Endothelial cell of umbilical vein (primary cell): Measurements from ENCODE around the gene PTPN3. TPM values are rescaled to one million over a fixed set of nuclear protein-coding genes. Genes with fewer than 3 reads are reported as not detected.

Experiments
- BruUV-seq: library from RNA; stranded (reverse); fragments of 400-500 nt; replicated peaks from 2 replicates; lab custom pipeline; 2021; lab: Mats Ljungman, UMichigan
- CTCF ChIA-PET: fragments of 300-600, 350-600 bp; sonication (Branson Sonifier 250); formaldehyde crosslinking; loops from one replicate; lab custom pipeline; 2021; ENCODE audit warnings: antibody characterized with exemption, inconsistent platforms; lab: Charles Lee
- POLR2A ChIA-PET: fragments of 300-600, 350-600 bp; sonication (Branson Sonifier 250); formaldehyde crosslinking; loops from one replicate; lab custom pipeline; 2021; ENCODE audit warnings: antibody characterized with exemption, inconsistent platforms; lab: Charles Lee
- DNase-seq: peaks from one replicate; pipeline ENCODE4 v3.0.0-alpha.2; 2011; ENCODE audit warnings: low read depth, low spot score
- FAIRE-seq: peaks from 2 replicates; lab custom pipeline; 2011; peaks lifted over from hg19 to GRCh38; lab: Jason Lieb, UNC
- H2AFZ ChIP-seq: 2 replicates; pipeline ENCODE4 v1.6.0; 2012; ENCODE audit warnings: low read depth, low read length, control low read depth, inconsistent platforms
- H3K27ac ChIP-seq: 2 replicates; pipeline ENCODE4 v1.5.1; 2011; ENCODE audit warnings: low read depth, mild to moderate bottlenecking, control low read depth, low read length, moderate library complexity; ENCODE audit not compliant: insufficient read depth
- H3K27me3 ChIP-seq, 2 experiments: 2 replicates each; pipeline versions ENCODE4 v1.6.0 to v1.6.1; 2011; ENCODE audit warnings: low read length in 2 of 2, mixed read lengths in 1 of 2; ENCODE audit not compliant: control insufficient read depth in 2 of 2, insufficient read depth in 2 of 2
- H3K36me3 ChIP-seq, 2 experiments: 2 replicates in 1 of 2; 3 replicates in 1 of 2; pipeline ENCODE4 v1.5.1; 2011; ENCODE audit warnings: low read length in 2 of 2, mild to moderate bottlenecking in 1 of 2, moderate library complexity in 1 of 2; ENCODE audit not compliant: control insufficient read depth in 2 of 2, insufficient read depth in 2 of 2; ENCODE audit errors: extremely low read depth in 1 of 2
- H3K4me1 ChIP-seq: 3 replicates; pipeline ENCODE4 v1.5.1; 2011; ENCODE audit warnings: mild to moderate bottlenecking, low read length; ENCODE audit not compliant: control insufficient read depth, insufficient read depth; ENCODE audit errors: extremely low read depth
- H3K4me2 ChIP-seq: 2 replicates; pipeline ENCODE4 v1.6.1; 2011; ENCODE audit warnings: low read length, control low read depth, mixed read lengths; ENCODE audit not compliant: insufficient read depth
- H3K4me3 ChIP-seq, 3 experiments: fragments of 200-600 bp in 1 of 3; sonication (generic), shearing (Covaris generic) in 1 of 3; replicated peaks in 1 of 3; 2 replicates each; pipeline ENCODE4 v1.5.1; 2011 to 2016; ENCODE audit warnings: control low read depth in 3 of 3, low read length in 3 of 3, mild to moderate bottlenecking in 2 of 3, inconsistent platforms in 1 of 3, low read depth in 1 of 3, moderate library complexity in 1 of 3; ENCODE audit not compliant: insufficient read depth in 1 of 3
- H3K79me2 ChIP-seq: 2 replicates; pipeline ENCODE4 v1.6.0; 2012; ENCODE audit warnings: low read length, inconsistent platforms; ENCODE audit not compliant: control insufficient read depth, insufficient read depth
- H3K9ac ChIP-seq: replicated peaks from 2 replicates; pipeline ENCODE3; 2011; ENCODE audit warnings: low read length, control low read depth; ENCODE audit not compliant: insufficient read depth; ENCODE audit errors: extremely low read depth
- H3K9me1 ChIP-seq: replicated peaks from 3 replicates; pipeline ENCODE4 v1.6.0; 2011; ENCODE audit warnings: mild to moderate bottlenecking, low read length; ENCODE audit not compliant: control insufficient read depth, insufficient read depth; ENCODE audit errors: extremely low read depth
- H3K9me3 ChIP-seq: replicated peaks from 2 replicates; pipeline ENCODE4 v1.5.1; 2012; ENCODE audit warnings: low read length, inconsistent platforms; ENCODE audit not compliant: control insufficient read depth, insufficient read depth
- H4K20me1 ChIP-seq: replicated peaks from 2 replicates; pipeline ENCODE3; 2011; ENCODE audit warnings: mild to moderate bottlenecking, low read length; ENCODE audit not compliant: control insufficient read depth, insufficient read depth; ENCODE audit errors: extremely low read depth
- FOS ChIP-seq: IDR thresholded peaks from 2 replicates; pipeline ENCODE4 v1.6.1; 2011; ENCODE audit warnings: mild to moderate bottlenecking, low read length, moderate library complexity, borderline replicate concordance; ENCODE audit not compliant: insufficient read depth
- JUN ChIP-seq: IDR thresholded peaks from 2 replicates; pipeline ENCODE4 v1.6.1; 2011; ENCODE audit warnings: borderline replicate concordance, low read depth; ENCODE audit not compliant: insufficient read length, insufficient read depth
- MAX ChIP-seq: IDR thresholded peaks from 2 replicates; pipeline ENCODE4 v1.6.1; 2011; ENCODE audit not compliant: insufficient read depth, insufficient read length
- MYC ChIP-seq: IDR thresholded peaks from one replicate; pipeline ENCODE4 v1.6.1; 2011; ENCODE audit warnings: mild to moderate bottlenecking, low read depth, low read length
- POLR2AphosphoS5 ChIP-seq: IDR thresholded peaks from 2 replicates; pipeline ENCODE4 v1.6.1; 2012; ENCODE audit warnings: low read depth, mild to moderate bottlenecking, control low read depth, low read length, moderate library complexity; ENCODE audit not compliant: insufficient read depth
- dilution Hi-C: fragments of 300-500 bp; cut with MboI; formaldehyde crosslinking; loops from one replicate; pipeline ENCODE4 v1.15.0; 2019; ENCODE audit warnings: low sequenced_read_pairs; ENCODE audit not compliant: extremely low pct_ligation_motif_present
- intact Hi-C: fragments of 100-400 bp; cut with micrococcal nuclease; formaldehyde crosslinking; loops from one replicate; pipeline ENCODE4 v1.10.0; 2022
- polyA plus RNA-seq, 4 experiments: library from polyadenylated mRNA; depleted of rRNA in 3 of 4; stranded (reverse) in 3 of 4; unstranded in 1 of 4; fragments of >200 nt; gene quantifications; 2 replicates each; pipeline versions ENCODE4 v1.2.1 to v1.2.3, GENCODE V29; 2011 to 2012; ENCODE audit warnings: missing spikeins in 1 of 4
- total RNA-seq: library from RNA; stranded (reverse); gene quantifications from 2 replicates; pipeline ENCODE4 v1.2.3, GENCODE V29; 2021
- TF ChIP-seq, protein P1 (sequence below), 2 donors: IDR thresholded peaks; 1 replicate in 1 of 2; 2 replicates in 1 of 2; pipeline ENCODE4 v1.5.1; 2011; ENCODE audit warnings: low read length in 2 of 2, mild to moderate bottlenecking in 2 of 2, moderate library complexity in 2 of 2, control low read depth in 1 of 2, inconsistent platforms in 1 of 2, low read depth in 1 of 2; ENCODE audit not compliant: insufficient read depth in 1 of 2; ENCODE audit errors: extremely low read depth in 1 of 2

Gene PTPN3
- total and polyA plus RNA-seq, 2 donors (not counting 3 experiments of a cell fraction or from before 2014, with no cell fraction given) = 0.01 TPM; not detected in 1

- H3K4me3 ChIP-seq = no peak overlapping the region
- no TSS peak for BruUV-seq
- intact Hi-C loops = no loop called here
- no peak overlapping the region for H2AFZ ChIP-seq
- dilution Hi-C loops = no loop called here
- H3K9me1 ChIP-seq = no peaks in the 10 kb centered on the region
- H3K27ac ChIP-seq = no peak overlapping the region
- no peaks in the 10 kb centered on the region for H3K4me1 ChIP-seq
- TF ChIP-seq JUN = no peak
- H3K79me2 ChIP-seq = no peaks in the 10 kb centered on the region
- H3K36me3 ChIP-seq = no peaks in the 10 kb centered on the region
- no peaks in the 10 kb centered on the region for H4K20me1 ChIP-seq
- no peak overlapping the region for H3K9ac ChIP-seq
- CTCF ChIA-PET = interaction anchor here (2.9 kb wide), 1 partner anchor 12 kb away, joined by 17 read pairs; no protein-coding TSS in a partner anchor
- no peak overlapping the region for H3K4me2 ChIP-seq
- peaks cover 5% of the 10 kb centered on the region in 2 experiments for H3K27me3 ChIP-seq
- DNase-seq (no peak), FAIRE-seq (no peak)
- no peaks in the 10 kb centered on the region for H3K9me3 ChIP-seq
- POLR2A ChIA-PET = no interaction called here
Measured at GRCh38 chr9:109481856-109482255, 16.3 kb downstream of the PTPN3 start.

GRCh38 chr9:109479822-109480221 is 18.3 kb downstream of the PTPN3 start:
- TF ChIP-seq MAX = no peak
- TF ChIP-seq, protein P1, sequence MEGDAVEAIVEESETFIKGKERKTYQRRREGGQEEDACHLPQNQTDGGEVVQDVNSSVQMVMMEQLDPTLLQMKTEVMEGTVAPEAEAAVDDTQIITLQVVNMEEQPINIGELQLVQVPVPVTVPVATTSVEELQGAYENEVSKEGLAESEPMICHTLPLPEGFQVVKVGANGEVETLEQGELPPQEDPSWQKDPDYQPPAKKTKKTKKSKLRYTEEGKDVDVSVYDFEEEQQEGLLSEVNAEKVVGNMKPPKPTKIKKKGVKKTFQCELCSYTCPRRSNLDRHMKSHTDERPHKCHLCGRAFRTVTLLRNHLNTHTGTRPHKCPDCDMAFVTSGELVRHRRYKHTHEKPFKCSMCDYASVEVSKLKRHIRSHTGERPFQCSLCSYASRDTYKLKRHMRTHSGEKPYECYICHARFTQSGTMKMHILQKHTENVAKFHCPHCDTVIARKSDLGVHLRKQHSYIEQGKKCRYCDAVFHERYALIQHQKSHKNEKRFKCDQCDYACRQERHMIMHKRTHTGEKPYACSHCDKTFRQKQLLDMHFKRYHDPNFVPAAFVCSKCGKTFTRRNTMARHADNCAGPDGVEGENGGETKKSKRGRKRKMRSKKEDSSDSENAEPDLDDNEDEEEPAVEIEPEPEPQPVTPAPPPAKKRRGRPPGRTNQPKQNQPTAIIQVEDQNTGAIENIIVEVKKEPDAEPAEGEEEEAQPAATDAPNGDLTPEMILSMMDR (IDR thresholded peaks at IDR 0.05; ENCODE audit: extremely low read depth in 1 of 2, insufficient read depth in 1 of 2, low read depth in 1 of 2, low read length in 2 of 2) = no peak
- TF ChIP-seq JUN = no peak
- no peak for TF ChIP-seq MYC
- TF ChIP-seq FOS = no peak
- no peak for TF ChIP-seq POLR2AphosphoS5
- Histone ChIP-seq H3K4me3 (no peak overlapping the region), H3K4me2 (no peak overlapping the region), H3K9me3 (no peaks in the 10 kb centered on the region), H3K4me1 (no peaks in the 10 kb centered on the region), H4K20me1 (no peaks in the 10 kb centered on the region), H2AFZ (no peak overlapping the region), H3K9ac (no peak overlapping the region), H3K36me3 (no peaks in the 10 kb centered on the region), H3K27me3 (peaks cover 5 to 13% of the 10 kb centered on the region in 2 experiments), H3K9me1 (no peaks in the 10 kb centered on the region), H3K27ac (no peak overlapping the region), H3K79me2 (no peaks in the 10 kb centered on the region)
- FAIRE-seq = no peak
- dilution Hi-C loops (no loop called here), intact Hi-C loops (no loop called here)
- BruUV-seq = no TSS peak
- CTCF ChIA-PET = interaction anchor here (1.4 to 2.9 kb wide), 2 partner anchors 10 to 21 kb away, joined by 3 to 17 read pairs; no protein-coding TSS in a partner anchor
- no peak for DNase-seq
- POLR2A ChIA-PET = no interaction called here
